Gastrocnemius medialis (tissue), 4 donors: ENCODE data around the gene MMEL1.

Experiments
- CTCF ChIP-seq, 5 experiments: fragments of 450-650 bp in 3 of 5; fragments of 200-600 bp in 2 of 5; sonication (generic) in 2 of 5; IDR thresholded peaks in 4 of 5; conservative IDR thresholded peaks in 1 of 5; 1 replicate in 4 of 5; 2 replicates in 1 of 5; pipeline ENCODE4 v1.5.1; 2016 to 2019; ENCODE audit warnings: antibody characterized with exemption in 5 of 5, mild to moderate bottlenecking in 3 of 5, moderate library complexity in 3 of 5
- POLR2A ChIP-seq, 2 donors: fragments of 450-650 bp; IDR thresholded peaks; one replicate each; pipeline ENCODE4 v1.6.1; 2017; ENCODE audit warnings: antibody characterized with exemption in 2 of 2, mild to moderate bottlenecking in 2 of 2, moderate library complexity in 2 of 2

- TF ChIP-seq CTCF (IDR thresholded peaks at IDR 0.05 in 4 of 5, conservative IDR thresholded peaks at IDR 0.05 in 1 of 5) (no peak), POLR2A (IDR thresholded peaks at IDR 0.05) (no peak)
Measured at GRCh38 chr1:2650967-2651645, 18.3 kb upstream of the MMEL1 start.
